22Rv1 (cell line): ENCODE data around the gene ZNF106.

ENCODE experiments used
- ZFX ChIP-seq: fragments of 450-650 bp; IDR thresholded peaks from 2 replicates; pipeline ENCODE4 v1.6.1; 2017; ENCODE audit warnings: antibody characterized with exemption, borderline replicate concordance
- TF ChIP-seq, protein P1 (sequence below): fragments of 450-650 bp; IDR thresholded peaks from 2 replicates; pipeline ENCODE4 v1.5.1; 2017; ENCODE audit warnings: mild to moderate bottlenecking

DNA sequence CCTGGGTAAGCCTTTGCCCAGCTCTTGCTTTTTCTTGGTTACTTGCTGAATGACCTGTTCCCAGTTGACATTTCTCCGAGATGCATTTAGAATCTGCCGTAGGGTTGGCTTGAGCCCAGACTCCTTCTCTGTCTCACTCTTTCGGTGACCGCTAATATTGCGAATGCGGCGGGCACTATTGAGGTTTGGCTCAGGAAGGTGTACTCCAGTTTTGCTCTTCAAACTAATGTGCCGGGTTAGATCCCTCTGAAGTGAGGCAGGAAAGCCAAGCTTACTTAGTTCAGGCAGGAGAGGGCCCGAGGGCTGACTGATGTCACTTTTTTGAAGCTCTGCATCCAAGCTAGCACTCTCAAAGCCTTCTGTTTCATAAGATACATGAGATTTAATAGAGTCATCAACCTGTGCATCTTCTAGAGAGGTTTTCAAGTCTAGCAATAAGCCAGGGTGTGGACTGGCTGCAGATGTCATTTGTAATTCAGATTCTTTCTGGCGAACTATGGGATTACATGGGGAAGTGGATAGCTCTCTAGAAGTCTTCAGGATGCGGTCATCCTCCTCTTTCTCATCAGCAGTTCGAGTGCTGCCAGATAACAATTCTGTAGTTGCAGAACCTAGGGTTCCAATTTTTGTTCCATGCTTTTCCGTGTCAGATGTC is 41.0 kb downstream of the ZNF106 start:
- TF ChIP-seq, protein P1, sequence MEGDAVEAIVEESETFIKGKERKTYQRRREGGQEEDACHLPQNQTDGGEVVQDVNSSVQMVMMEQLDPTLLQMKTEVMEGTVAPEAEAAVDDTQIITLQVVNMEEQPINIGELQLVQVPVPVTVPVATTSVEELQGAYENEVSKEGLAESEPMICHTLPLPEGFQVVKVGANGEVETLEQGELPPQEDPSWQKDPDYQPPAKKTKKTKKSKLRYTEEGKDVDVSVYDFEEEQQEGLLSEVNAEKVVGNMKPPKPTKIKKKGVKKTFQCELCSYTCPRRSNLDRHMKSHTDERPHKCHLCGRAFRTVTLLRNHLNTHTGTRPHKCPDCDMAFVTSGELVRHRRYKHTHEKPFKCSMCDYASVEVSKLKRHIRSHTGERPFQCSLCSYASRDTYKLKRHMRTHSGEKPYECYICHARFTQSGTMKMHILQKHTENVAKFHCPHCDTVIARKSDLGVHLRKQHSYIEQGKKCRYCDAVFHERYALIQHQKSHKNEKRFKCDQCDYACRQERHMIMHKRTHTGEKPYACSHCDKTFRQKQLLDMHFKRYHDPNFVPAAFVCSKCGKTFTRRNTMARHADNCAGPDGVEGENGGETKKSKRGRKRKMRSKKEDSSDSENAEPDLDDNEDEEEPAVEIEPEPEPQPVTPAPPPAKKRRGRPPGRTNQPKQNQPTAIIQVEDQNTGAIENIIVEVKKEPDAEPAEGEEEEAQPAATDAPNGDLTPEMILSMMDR: no peak
- TF ChIP-seq ZFX: no peak
